GDM1 (cell line): ENCODE measurements around the gene LPIN3.
A peak's percentile ranks its signal among the peaks of the same experiment; 100 is the strongest.

Experiments
- DNase-seq: peaks from one replicate; lab custom pipeline; 2025; lab: John Stamatoyannopoulos, UW

LPIN3 gene

GRCh38 chr20:41393705-41394066, 53.1 kb downstream of the LPIN3 start:
- DNase-seq = no peak

DNA sequence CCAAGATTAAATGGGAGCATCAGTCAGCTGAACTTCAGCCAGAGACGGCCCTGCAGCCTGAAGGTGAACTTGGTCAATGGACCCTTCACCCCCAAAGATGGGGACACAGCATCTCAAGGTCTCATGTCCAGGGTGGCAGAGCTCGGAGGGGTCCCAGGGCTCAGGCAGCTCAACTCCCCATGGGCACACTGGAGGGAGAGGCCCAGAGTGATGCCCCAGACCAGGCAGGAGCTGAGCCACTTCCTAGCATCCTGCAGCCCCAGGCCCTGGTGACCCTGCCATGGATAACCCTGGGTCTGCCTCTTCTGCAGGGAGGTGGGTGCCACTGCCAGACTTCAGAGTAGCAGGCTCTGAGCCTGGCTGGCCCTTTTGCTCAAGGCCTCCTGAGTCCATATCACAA, 53.5 kb downstream of the LPIN3 start:
- DNase-seq = no peak

GRCh38 chr20:41394931-41395666, 54.5 kb downstream of the LPIN3 start:
- no peak for DNase-seq

DNA sequence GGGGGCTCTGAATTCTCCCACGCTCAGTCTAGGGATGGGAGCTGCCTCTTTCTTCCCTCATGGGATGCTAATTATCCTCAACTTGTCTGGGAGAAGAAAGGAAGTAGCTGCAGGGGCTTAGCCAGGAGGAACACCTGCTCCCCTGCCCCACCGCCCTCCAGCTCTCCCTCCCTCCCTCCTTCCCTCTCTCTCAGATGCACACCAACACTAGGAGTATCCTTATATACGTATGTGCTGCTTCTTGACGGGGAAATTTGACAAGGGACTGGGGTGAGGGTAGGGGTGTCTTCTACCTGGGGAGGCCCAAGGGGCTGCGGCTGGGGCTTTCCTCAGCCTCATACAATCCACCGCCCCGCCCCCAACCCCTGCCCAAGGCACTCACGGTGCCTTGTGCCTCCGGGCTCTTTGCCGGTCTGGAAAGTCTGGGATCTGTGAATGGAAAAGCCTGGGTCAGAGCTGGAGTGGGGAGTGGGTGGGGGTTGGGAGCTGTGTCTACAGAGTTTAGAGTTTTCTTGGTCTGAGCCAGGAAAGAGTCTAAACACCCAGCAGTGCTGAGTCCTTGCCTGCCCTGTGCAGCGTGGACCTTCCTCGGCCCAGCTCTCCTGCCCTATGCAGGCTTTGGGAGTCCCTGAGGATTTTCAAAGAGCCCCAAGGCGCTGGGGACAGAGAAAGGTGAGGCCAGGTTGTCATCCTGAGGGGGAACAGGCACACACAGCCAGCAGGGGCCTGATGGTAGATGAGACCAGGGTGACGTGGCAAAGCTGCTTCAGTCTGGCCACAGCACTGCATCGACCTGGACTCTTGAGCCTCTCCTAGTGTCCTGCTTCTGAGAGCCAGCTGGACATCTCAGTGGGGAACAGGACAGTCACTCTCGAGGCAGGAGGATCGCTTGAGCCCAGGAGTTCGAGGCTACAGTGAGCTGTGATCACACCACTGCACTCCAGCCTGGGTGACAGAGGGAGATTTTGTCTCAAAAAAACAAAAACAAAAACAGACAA, 55.3 kb downstream of the LPIN3 start:
- no peak for DNase-seq

DNA sequence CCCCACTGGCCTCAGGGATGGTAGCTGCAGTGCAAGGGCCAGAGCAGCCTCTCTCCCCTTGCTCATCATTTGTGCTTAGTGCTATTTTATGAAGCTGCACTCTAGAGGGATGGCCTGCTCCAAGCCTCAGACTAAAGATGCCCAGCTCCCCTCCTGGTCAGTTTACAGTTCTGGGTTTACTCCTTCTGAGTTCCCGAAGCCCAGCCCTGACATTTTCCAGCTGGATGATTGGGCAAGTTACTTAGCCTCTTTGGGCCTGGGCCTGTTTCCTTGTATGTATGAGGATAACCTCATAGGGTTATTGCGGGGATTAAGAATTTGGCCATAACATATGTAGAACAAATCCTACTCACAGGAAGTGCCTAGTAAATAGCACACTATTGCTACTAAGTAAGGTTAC, 57.8 kb downstream of the LPIN3 start:
- no peak for DNase-seq

GRCh38 chr20:41403604-41404003, 63.0 kb downstream of the LPIN3 start:
- no peak for DNase-seq

- no peak for DNase-seq
Observed at GRCh38 chr20:41405436-41405835, 64.8 kb downstream of the LPIN3 start.

GRCh38 chr20:41406353-41406752, 65.7 kb downstream of the LPIN3 start:
- no peak for DNase-seq

GRCh38 chr20:41406896-41407444, 66.3 kb downstream of the LPIN3 start:
- DNase-seq = no peak

DNA sequence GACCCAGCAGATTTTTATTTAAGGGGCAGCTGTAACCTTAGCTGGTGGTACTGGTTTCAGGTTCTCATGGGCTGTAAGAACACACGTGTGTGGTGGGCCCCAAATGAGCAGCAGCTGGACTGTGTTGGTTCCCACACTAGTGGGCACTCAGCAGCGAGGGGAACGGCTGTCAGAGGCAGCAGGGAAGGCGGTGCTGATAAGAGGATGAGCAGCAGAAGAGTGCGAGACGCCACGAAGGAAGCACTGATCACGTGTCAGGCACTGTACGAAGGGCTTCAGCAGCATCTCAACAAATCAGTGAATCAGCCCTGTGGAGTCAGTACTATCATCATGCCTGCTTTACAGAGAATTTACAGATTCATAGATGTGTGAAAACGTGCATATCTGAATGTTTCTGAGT, 67.0 kb downstream of the LPIN3 start:
- DNase-seq = no peak

GRCh38 chr20:41408156-41408794, 67.7 kb downstream of the LPIN3 start:
- peak; percentile 82 for DNase-seq

DNA sequence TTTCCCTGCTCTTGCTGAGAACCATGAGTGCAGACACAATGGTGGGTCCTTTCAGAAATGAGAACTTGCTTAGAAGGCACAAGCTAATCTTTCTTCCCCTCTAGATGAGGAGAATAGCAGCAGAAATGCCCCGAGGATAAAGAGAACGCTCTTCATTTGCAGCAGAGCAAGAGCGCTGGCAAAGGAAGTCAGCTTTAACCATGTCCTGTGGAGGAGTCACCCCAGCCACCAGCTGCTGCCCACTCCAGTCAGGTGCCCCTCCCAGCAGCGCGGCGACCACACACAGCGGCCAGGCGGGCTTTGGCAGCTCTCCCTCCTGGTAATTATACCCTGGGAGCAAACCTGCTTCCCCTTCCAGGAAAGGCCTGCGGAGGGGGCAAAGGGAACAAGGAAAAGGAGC, 68.4 kb downstream of the LPIN3 start:
- DNase-seq = peak; percentile 52
